Ecto neural progenitor cell (in vitro differentiated cells): Measurements from ENCODE around the gene MRC2.

ENCODE experiments used
- DNase-seq: peaks from one replicate; pipeline ENCODE4 v3.0.0-alpha.2; 2018; ENCODE audit warnings: low spot score

MRC2 gene

GRCh38 chr17:62614142-62614541 lies 13.3 kb upstream of the MRC2 start:
- no peak for DNase-seq

DNA sequence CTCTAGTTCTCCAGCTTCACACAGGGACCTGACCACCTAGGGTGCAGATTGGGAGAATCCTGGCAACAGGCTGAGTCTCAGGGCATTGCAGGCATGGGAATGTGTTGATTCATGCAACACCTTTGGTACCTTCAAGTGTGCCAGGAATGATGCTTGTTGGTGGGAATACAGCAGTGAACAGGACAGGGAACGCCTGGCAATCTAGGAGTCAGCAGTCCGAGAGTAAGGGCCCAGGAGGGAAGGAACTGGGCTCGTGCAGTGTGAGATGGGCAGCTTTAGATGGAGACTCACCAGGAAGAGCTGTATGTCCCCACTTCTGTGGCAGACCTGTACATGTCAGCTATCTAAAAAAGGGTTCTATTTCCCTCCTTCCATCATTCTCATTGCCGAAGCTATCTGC lies 12.0 kb upstream of the MRC2 start:
- no peak for DNase-seq

DNA sequence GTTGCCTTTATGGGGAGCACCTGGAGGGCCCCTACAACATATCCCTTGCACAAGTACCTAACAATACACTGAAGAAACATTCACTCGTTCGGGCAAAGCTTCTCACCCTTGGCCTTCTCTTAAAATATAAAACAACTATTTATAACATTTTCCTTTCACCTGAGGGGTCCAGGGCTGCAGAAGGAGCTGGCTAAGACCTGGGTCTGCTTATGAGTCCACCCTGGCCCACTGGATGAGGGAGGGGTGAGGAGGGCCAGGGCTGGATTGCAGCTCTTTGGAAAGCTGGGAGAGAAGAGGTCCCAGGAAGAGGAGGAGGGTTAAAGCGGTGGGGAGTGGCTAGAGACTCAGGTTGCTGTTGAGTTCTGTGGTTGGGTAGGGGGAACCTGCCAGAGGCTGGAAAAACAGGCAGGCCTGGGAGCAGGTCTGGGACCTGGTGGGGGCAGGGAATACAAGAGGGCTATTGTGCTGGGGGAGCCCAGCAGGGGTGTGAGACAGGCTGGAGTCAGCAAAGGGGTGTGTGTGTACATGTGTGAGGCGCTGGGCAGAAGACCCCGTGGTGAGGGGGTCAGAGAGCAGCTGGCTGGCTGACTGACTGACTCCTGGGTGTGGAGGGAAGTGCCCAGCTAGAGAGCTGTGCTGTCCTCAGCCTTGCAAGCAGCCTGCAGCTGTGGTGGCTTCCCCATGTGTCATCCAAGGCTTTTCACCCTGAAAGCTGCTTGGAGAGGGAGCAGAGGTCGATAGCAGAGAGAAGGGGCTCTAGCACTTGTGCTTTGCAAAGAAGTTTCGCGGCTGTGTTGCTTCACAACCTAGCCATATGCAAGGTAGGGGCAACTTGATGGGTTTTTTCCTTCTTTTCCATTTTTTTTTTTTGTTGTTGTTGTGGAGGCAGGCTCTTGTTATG lies 10.2 kb upstream of the MRC2 start:
- DNase-seq, result peak; percentile 87

- no peak for DNase-seq
These were observed 9.5 kb upstream of the MRC2 start for GRCh38 chr17:62617894-62618472.

- no peak for DNase-seq
These were observed 8.6 kb upstream of the MRC2 start for GRCh38 chr17:62618647-62619416.

- no peak for DNase-seq
These were observed 7.9 kb upstream of the MRC2 start for GRCh38 chr17:62619417-62620155.

DNA sequence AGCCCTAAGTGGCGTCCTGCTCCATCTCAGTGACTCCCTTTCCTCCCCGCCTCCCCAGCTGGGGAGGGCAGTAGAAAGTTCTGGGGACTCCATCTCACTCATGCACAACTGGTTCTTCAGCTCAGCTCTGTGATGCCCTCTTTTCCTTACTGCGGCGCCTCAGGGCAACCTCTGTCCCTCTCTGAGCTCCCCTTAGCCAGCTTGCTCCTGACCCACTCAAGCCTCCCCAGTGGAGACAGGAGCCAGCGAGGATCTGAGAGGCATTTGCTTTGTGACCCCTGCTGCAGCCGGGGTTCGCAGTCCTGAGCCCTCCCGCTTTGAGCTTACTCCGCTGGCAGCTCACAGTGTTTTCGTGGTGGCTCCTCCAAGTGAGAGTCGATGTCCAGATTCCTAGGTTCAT lies 6.2 kb upstream of the MRC2 start:
- DNase-seq, result no peak

GRCh38 chr17:62625184-62625869 lies 2.1 kb upstream of the MRC2 start:
- no peak for DNase-seq

DNA sequence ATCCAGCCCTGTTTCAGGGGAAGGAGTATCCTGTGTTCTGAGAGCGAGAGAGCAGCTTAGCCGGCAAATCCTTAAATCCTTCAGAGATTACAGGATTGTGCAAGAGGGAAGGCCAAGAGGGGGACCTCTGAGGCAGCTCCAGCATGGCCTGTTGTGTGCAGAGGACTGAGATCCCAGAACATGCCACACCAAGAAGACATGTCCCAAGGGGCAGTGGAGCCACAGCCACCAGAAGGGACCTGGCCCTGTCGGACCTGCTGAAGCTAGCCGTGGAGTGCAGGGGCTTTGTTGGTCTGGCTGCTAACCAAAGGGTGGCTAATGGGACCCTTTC lies 1.6 kb upstream of the MRC2 start:
- peak; percentile 70 for DNase-seq

GRCh38 chr17:62626719-62627218 lies 701 bp upstream of the MRC2 start:
- no peak for DNase-seq

- no peak for DNase-seq
These were observed 599 bp downstream of the MRC2 start for GRCh38 chr17:62627904-62628633.

DNA sequence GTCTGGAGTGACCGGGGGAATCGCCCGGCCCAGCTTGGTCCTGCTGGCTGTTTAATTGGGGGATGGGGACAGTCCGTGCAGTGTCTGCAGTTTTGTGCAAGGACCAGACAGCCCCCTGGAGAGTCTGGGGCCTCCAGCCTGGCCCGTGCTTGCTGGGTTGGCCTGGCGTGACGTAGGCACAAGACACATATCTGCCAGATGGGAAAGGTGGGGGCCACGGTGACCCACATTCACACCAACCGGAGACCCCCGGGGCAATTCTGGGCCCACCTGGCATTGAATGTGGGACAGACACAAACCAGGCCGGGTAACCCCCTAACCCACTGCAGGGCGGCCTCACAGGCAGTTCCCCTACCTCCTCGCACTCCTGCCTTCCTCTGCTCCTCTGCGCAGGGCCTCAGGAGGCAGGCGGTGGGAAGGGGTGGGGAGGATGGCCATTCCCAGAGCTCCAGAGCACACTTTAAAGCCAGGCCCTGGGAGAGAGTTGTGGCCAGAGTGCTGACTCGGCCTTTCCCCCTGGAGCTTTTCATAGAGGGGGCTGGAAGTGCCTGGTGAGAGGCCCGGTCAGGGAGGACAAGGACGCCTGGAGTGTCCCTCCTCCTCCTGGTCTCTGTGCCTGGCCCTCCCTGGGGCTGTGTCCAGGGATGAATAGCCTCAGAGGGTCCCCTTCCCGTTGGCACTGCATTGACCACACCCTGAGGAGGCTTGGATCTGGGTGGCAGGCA lies 1.5 kb downstream of the MRC2 start:
- peak; percentile 75 for DNase-seq

DNA sequence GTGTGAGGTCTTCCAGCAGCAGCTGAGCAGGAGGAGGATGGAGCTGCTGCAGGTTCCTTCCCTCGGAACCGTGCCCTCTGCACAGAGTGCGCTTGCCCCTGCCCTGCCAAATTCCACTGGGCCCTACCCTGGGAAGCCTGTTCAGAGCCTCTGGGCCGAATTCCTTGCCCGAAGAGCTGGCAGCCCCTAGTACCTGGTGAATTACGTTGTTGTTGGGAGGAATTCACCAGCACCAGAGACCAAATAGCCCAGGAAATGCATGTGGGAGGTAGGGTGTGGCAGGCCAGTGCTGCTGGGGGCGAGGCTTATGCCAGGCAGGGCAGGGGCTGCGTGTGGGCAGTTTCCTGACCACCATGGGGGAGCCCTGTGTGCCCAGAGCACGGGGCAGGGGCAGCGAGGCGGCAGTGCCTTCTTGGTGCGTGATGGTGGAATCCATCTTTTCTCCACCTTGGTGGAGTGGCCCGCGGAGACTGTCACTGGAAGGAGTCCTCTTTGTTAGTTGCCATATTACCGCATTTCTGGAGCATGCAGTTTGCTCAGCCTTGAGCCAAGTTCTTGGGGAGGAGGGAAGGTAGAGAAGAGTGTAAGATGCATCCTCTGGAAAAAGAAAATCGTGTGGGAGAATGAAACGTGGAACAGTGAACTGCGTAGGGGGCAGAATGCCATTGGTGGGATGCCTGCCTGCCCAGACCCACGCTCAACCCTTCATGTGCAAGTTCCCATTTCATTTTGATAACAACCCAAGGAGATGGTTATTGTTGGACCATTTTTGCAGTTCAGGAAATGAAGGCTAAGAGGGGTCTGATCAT lies 2.3 kb downstream of the MRC2 start:
- no peak for DNase-seq

DNA sequence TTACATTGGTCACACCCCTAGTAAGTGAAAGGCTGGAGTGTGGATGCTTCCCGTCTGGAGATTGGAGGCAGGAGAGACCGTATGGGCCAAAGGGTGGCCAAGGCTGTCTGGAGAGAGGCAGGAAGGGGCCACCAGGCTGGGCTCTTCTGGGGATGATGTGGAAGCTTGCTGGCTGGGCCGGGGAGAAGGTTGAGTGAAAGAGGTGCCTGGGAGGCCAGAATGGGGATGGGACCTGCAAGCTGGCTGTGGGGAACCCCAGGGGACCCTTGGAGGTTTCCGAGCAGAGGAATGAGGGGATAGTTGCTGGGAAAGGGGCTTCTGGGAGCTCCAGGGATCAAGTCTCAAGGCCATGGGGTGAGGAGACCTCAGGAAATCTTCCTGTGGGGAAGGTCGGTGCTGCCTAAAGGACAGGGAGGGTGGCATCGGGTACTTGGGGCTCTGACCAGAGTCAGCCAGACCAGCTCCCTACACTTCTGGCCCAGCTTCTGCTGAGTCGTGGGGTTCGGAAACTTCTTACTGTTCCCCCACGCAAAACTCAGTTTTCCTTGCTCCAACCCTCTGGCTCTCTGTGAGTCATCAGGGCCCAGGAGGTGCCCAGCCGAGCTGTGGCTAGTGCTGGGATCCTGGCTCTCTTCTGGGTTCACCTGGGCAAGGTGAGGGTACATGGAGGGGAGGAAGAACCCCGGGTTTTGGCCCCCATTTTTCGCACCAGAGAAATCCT lies 3.1 kb downstream of the MRC2 start:
- no peak for DNase-seq

DNA sequence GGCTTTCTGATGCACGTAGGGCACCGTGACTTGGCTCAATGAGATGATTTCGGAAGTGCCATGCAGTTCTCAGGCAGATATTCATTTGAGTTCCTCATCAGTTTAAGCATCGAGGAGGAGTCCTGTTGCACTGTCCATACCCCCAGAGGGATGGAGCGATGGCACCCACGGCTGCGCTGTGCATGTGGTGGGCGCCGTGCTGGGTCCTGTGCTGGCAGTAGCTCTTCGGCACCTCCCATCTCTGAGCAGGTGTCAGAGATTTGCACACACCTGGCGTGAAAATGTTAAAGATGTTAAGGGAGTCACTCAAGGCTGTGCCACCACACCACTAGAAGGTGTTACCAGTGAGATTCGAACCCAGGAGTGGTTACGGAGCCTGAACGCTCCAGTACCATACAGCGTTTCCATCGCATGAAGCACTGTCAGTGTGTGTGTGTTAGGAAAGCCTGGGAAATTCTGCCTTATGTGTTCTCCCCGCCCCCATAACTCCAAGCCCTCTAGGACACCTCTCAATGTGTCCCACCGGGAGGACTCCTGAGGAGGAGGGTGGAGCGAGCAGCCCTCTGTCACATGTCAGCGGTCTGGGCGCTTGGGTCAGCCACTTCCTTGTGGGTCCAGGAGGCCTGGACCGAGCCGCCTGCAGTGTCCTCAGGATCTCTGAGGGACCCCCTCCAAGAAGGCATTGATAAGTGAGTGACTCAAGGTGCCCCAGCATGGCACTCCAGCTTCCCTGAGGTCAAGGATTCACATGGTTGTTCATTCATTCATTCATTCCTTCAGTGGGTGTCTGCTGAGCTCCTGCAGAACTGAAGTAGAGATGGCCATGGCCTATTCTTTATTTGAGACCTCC lies 3.8 kb downstream of the MRC2 start:
- no peak for DNase-seq

DNA sequence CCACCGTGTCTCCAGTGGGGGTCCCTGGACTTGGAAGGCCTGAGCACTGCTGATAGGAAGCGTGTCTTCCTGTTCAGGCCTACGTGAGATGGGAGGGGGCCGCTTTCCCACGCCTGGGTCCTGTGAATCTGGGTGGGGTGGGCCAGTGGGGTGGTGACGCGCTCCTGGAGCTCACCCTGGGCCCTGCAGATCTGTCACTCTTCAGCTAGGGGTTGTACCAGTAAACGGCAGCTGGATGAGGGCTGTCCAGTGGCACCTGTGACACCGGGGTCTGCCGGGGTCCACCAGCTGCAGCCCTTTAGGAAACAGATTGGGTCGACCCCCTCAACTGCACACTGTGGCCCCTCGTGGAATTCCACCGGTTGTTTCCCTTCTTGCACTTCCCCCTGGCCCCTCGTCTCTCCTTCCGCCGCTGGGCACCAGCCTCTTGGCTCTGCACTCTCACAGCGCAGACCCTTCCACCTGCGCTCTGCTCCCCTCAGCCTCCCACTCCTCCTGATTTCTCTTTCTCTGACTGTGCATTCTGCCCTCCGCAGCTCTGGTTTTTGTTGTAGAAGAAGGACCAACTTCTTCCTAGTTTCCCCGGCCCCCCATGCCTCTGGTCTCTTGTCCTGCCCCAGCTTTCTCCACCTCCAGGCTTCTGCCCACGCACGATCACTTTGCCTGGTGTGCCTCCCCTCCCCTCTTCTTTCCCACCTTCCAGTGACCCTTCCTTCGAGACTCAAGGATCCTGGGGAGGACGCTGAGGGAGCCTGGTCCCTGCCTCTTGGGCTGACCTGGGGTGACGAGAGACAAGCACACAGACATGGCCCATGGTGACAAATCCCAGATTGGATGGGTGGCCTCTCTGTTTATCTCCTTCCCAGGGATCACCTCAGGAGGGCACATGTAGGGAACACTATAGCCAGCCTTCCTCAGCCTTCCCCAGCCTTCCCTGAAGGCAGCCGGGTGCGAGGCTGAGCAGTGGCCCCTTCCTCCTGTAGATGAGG lies 4.8 kb downstream of the MRC2 start:
- DNase-seq, result no peak
